Measurements from ENCODE around the gene CSTB.

Gene CSTB

GRCh38 chr21:43727519-43728153, 48.5 kb downstream of the CSTB start:
- DNase-seq, result no peak

GRCh38 chr21:43726686-43727518, 49.2 kb downstream of the CSTB start:
- no peak for DNase-seq
